Tibial artery (tissue), 4 donors: ENCODE data around the gene PLD6.
"Not testable (repeated sequence)": the region's sequence is repeated elsewhere in the genome, so short reads cannot be mapped to it uniquely, and the experiment has no call there.

Source experiments
- DNase-seq, 2 donors: peaks; one replicate each; pipeline ENCODE4 v3.0.0-alpha.2; 2019
- H3K27ac ChIP-seq, 2 donors: fragments of 200-600 bp; sonication (generic) in 1 of 2; 1 replicate in 1 of 2; 2 replicates in 1 of 2; pipeline ENCODE4 v1.5.1; 2018 to 2019; ENCODE audit warnings: mild to moderate bottlenecking in 1 of 2
- H3K27me3 ChIP-seq, 2 donors: fragments of 200-600 bp; sonication (generic) in 1 of 2; one replicate each; pipeline versions ENCODE4 v1.5.1 to v1.6.0; 2016 to 2019
- H3K36me3 ChIP-seq, 3 donors: fragments of 200-600 bp; sonication (generic) in 2 of 3; one replicate each; pipeline ENCODE4 v1.5.1; 2016 to 2019; ENCODE audit warnings: mild to moderate bottlenecking in 2 of 3
- H3K4me1 ChIP-seq, 4 donors: fragments of 200-600 bp; sonication (generic) in 2 of 4; 1 replicate in 3 of 4; 2 replicates in 1 of 4; pipeline ENCODE4 v1.5.1; 2016 to 2019
- H3K4me3 ChIP-seq, 2 donors: fragments of 200-600 bp; sonication (generic) in 1 of 2; 1 replicate in 1 of 2; 2 replicates in 1 of 2; pipeline ENCODE4 v1.5.1; 2018 to 2019; ENCODE audit warnings: mild to moderate bottlenecking in 2 of 2
- H3K9me3 ChIP-seq, 3 donors: fragments of 200-600 bp; sonication (generic) in 1 of 3; one replicate each; pipeline ENCODE4 v1.5.1; 2016 to 2019
- intact Hi-C: fragments of 100-400 bp; cut with DNase I; formaldehyde crosslinking; loops from one replicate; pipeline ENCODE4 v1.15.0; 2023; ENCODE audit warnings: low total_unique reads
- TF ChIP-seq, protein P1 (sequence below), 2 experiments: fragments of 200-600 bp in 1 of 2; fragments of 450-650 bp in 1 of 2; IDR thresholded peaks; one replicate each; pipeline ENCODE4 v1.5.1; 2017 to 2019; ENCODE audit warnings: antibody characterized with exemption in 2 of 2, mild to moderate bottlenecking in 1 of 2, moderate library complexity in 1 of 2

PLD6 gene

GRCh38 chr17:17186051-17186450, 20.1 kb downstream of the PLD6 start:
- TF ChIP-seq, protein P1, sequence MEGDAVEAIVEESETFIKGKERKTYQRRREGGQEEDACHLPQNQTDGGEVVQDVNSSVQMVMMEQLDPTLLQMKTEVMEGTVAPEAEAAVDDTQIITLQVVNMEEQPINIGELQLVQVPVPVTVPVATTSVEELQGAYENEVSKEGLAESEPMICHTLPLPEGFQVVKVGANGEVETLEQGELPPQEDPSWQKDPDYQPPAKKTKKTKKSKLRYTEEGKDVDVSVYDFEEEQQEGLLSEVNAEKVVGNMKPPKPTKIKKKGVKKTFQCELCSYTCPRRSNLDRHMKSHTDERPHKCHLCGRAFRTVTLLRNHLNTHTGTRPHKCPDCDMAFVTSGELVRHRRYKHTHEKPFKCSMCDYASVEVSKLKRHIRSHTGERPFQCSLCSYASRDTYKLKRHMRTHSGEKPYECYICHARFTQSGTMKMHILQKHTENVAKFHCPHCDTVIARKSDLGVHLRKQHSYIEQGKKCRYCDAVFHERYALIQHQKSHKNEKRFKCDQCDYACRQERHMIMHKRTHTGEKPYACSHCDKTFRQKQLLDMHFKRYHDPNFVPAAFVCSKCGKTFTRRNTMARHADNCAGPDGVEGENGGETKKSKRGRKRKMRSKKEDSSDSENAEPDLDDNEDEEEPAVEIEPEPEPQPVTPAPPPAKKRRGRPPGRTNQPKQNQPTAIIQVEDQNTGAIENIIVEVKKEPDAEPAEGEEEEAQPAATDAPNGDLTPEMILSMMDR (IDR thresholded peaks at IDR 0.05): no peak
- no peak for DNase-seq
- no peaks in the 10 kb centered on the region for H3K9me3 ChIP-seq
- H3K27ac ChIP-seq: no peak overlapping the region
- H3K36me3 ChIP-seq: peaks cover 51 to 80% (median 67%) of the 10 kb centered on the region in 3 donors
- no peaks in the 10 kb centered on the region for H3K27me3 ChIP-seq
- H3K4me1 ChIP-seq: peaks cover 0 to 33% (median 26%) of the 10 kb centered on the region in 4 donors
- intact Hi-C loops: no loop called here
- no peak overlapping the region for H3K4me3 ChIP-seq

DNA sequence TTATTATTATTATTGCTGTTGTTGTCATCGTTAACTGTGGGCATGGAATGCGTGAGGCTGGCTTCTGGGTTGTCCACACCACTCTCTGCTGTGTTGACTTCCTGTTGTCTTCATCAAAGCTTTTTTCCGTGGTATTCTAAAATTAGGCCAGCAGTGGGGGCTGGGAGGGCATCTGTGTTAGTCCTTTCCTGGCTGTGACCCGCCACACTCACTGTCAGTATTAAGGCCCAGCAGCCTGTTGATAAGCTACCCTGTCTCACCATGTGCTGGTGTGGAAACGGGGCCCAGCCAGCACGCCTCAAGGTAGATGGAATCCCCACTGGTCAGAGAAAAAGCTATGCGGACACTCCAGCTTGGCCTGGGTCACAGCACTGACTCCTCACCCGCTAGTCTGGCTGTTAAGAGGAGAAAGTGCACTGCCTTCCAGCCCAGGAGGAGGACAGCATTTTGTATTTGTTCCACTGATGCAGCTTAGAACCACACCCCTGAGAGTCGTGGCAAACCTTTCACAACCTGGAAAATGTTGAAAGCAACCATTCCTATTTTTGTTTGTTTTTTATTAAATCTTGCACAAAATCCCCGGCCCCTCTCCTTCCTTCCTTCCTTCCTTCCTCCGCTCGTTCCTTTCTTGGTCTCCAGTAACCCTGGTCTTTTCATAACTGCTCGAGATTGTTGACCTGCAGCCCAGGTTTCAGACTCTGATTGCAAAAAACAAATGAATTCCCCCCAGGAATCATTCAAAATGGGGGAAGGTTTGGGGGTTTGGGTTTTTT, 21.0 kb downstream of the PLD6 start:
- DNase-seq, intact Hi-C loops, H3K27ac ChIP-seq, H3K4me3 ChIP-seq, H3K27me3 ChIP-seq, H3K9me3 ChIP-seq: not testable (repeated sequence)
- peaks cover 60 to 85% (median 71%) of the 10 kb centered on the region in 3 donors for H3K36me3 ChIP-seq
- H3K4me1 ChIP-seq: peaks cover 0 to 32% (median 22%) of the 10 kb centered on the region in 4 donors

DNA sequence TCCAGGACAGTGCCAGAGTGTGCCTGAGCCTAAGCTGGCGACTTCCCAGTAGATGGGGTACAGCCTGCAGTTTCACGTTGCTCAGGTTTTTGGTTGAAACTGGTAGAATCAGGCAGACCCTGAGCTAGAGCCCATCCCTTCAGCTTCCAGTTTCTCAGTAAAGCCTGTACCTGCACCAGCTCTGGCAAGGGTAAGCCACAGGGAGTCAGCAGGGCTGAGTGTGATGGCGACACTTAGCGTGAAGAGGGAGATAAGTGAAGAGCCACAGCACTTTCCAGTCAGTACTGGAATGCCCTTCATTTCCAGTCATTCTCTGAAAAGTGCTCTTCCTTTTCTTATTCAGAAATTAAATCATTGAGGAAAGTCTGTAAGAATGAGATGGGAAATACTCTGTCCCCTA, 22.4 kb downstream of the PLD6 start:
- intact Hi-C loops: no loop called here
- no peak for DNase-seq
- peaks cover 73 to 89% (median 75%) of the 10 kb centered on the region in 3 donors for H3K36me3 ChIP-seq
- H3K9me3 ChIP-seq: no peaks in the 10 kb centered on the region
- H3K27me3 ChIP-seq: no peaks in the 10 kb centered on the region
- H3K4me3 ChIP-seq: no peak overlapping the region
- H3K27ac ChIP-seq: no peak overlapping the region
- TF ChIP-seq, protein P1 (IDR thresholded peaks at IDR 0.05): no peak
- H3K4me1 ChIP-seq: peaks cover 0 to 38% (median 17%) of the 10 kb centered on the region in 4 donors

- H3K36me3 ChIP-seq: peaks cover 72 to 89% (median 77%) of the 10 kb centered on the region in 3 donors
- intact Hi-C loops: no loop called here
Measured at GRCh38 chr17:17182598-17183136, 23.5 kb downstream of the PLD6 start.

DNA sequence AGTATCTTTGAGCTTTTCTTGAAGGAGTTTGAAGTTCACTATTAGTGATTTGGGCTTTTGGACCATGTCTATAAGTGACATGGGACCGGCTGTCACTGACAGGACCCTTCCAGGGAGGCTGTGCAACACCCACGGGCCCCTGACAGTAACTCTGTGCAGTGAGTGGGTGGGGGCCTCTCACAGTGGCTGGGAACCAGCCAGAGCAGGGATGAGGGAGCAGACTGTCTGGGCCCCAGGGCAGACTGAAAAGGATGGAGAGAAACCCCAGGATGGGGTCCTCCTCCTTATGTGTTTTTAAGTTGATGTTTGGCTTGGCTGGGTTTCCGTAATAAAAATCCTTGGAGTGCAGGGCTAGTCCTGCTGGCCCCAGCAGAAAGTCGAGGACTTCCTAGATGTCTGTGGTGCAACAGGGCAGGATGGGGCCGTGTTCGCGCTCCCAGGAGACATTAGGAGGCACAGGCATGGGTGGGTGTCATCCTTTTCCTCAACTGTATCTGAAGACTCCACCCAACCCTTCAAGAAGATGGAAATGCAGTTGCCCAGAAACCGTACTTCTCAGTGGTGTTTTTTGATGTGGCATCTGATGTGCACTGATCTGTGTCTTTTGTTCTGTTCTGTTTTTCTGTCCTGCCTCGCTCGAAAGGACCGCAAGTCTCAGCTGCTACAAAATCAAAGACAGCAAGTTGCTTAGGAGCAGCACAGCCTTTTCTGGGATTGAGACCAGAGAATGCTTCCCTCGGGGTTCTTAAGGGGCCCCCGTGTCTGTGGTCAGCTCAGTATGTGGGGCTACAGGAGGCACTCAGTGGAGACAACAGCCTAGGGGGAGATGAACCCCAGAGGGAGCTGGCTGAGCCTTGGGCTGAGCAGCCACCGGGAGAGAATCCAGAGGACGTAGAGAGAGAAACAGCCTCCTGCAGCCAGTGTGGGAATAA, 24.2 kb downstream of the PLD6 start:
- intact Hi-C loops: no loop called here
- TF ChIP-seq, protein P1 (IDR thresholded peaks at IDR 0.05): no peak

More at GRCh38 chr17:17182598-17183136, 23.5 kb downstream of the PLD6 start:
- DNase-seq: no peak
- no peaks in the 10 kb centered on the region for H3K9me3 ChIP-seq
- no peaks in the 10 kb centered on the region for H3K27me3 ChIP-seq
- peaks cover 0 to 34% (median 17%) of the 10 kb centered on the region in 4 donors for H3K4me1 ChIP-seq
- no peak overlapping the region for H3K4me3 ChIP-seq
- TF ChIP-seq, protein P1 (IDR thresholded peaks at IDR 0.05): no peak
- peak overlapping the region in 1 of 2 donors; percentile 49 for H3K27ac ChIP-seq

More for the DNA sequence above, 24.2 kb downstream of the PLD6 start:
- Histone ChIP-seq H3K4me3 (no peak overlapping the region), H3K27me3 (no peaks in the 10 kb centered on the region), H3K9me3 (no peaks in the 10 kb centered on the region), H3K36me3 (peaks cover 75 to 92% (median 77%) of the 10 kb centered on the region in 3 donors), H3K4me1 (peaks cover 0 to 27% (median 13%) of the 10 kb centered on the region in 4 donors), H3K27ac (peak overlapping the region; percentile 49 to 61)
- no peak for DNase-seq
